ENCODE data around the gene TMEM163. TPM values are rescaled to one million over a fixed set of nuclear protein-coding genes. Genes with fewer than 3 reads are reported as not detected.

Gene TMEM163
- total and polyA plus RNA-seq, 2 of the 13 experiments (the other 11 are each of a cell fraction or from before 2014, with no cell fraction given), result 0.05 TPM; not detected in 1

DNA sequence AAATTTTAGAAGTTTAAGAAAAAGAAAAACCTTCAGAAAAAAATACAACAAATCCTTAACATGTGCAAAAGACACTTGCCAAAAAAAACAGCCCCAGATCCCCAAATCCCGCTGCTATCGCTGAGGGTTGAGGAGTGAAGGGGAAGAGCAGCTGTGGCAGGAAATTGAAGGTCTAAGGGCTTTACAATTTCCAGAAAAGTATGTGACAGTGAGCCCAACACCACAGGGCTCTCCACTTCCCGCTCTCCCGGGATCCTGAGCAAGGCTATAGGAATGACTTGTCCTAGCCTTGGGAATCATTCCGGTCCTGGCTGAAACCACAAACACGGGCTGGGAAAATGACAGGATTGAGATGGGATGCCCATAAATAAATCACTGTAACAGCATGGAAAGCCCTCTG lies 191.4 kb downstream of the TMEM163 start (continued):
- TF ChIP-seq, protein P1, sequence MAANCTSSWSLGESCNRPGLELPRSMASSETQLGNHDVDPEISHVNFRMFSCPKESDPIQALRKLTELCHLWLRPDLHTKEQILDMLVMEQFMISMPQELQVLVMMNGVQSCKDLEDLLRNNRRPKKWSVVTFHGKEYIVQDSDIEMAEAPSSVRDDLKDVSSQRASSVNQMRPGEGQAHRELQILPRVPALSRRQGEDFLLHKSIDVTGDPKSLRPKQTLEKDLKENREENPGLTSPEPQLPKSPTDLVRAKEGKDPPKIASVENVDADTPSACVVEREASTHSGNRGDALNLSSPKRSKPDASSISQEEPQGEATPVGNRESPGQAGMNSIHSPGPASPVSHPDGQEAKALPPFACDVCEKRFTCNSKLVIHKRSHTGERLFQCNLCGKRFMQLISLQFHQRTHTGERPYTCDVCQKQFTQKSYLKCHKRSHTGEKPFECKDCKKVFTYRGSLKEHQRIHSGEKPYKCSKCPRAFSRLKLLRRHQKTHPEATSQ (CRISPR knock-in tag; IDR thresholded peaks at IDR 0.05; ENCODE audit: borderline replicate concordance), result no peak
- TF ChIP-seq TARDBP (CRISPR knock-in tag; IDR thresholded peaks at IDR 0.05) (no peak), ZC3H4 (CRISPR knock-in tag; IDR thresholded peaks at IDR 0.05; ENCODE audit: borderline replicate concordance) (no peak), THYN1 (CRISPR knock-in tag; IDR thresholded peaks at IDR 0.05; ENCODE audit: borderline replicate concordance, low read depth) (no peak), ZNF160 (CRISPR knock-in tag; IDR thresholded peaks at IDR 0.05) (no peak), PCBP1 (IDR thresholded peaks at IDR 0.05; ENCODE audit: borderline replicate concordance, low read depth, low read length) (no peak), ZNF775 (CRISPR knock-in tag; IDR thresholded peaks at IDR 0.05; ENCODE audit: borderline replicate concordance) (no peak), FOXP1 (IDR thresholded peaks at IDR 0.05) (no peak), FOXP1 (CRISPR knock-in tag; IDR thresholded peaks at IDR 0.05) (no peak), HNRNPK (IDR thresholded peaks at IDR 0.05; ENCODE audit: low read depth, low read length, poor library complexity, severe bottlenecking) (no peak), ZNF382 (CRISPR knock-in tag; IDR thresholded peaks at IDR 0.05; ENCODE audit: borderline replicate concordance) (no peak)
- TF ChIP-seq, protein P2, sequence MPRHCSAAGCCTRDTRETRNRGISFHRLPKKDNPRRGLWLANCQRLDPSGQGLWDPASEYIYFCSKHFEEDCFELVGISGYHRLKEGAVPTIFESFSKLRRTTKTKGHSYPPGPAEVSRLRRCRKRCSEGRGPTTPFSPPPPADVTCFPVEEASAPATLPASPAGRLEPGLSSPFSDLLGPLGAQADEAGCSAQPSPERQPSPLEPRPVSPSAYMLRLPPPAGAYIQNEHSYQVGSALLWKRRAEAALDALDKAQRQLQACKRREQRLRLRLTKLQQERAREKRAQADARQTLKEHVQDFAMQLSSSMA (CRISPR knock-in tag; IDR thresholded peaks at IDR 0.05), result no peak

All from HepG2 (cell line).